Measurements from ENCODE around the gene PDLIM5.
"Not testable (repeated sequence)": the region's sequence is repeated elsewhere in the genome, so short reads cannot be mapped to it uniquely, and the experiment has no call there.

Gene PDLIM5

GRCh38 chr4:94653984-94654609 is 202.4 kb downstream of the PDLIM5 start:
- DNase-seq (ENCODE audit: low read depth): no peak

- no peak for DNase-seq (ENCODE audit: low read depth)
These were observed 203.0 kb downstream of the PDLIM5 start for GRCh38 chr4:94654714-94655113.

GRCh38 chr4:94660614-94661013 is 208.9 kb downstream of the PDLIM5 start:
- DNase-seq (ENCODE audit: low read depth): no peak

GRCh38 chr4:94665021-94665420 is 213.3 kb downstream of the PDLIM5 start:
- DNase-seq (ENCODE audit: low read depth): not testable (repeated sequence)

- DNase-seq (ENCODE audit: low read depth): no peak
These were observed 214.0 kb downstream of the PDLIM5 start for GRCh38 chr4:94665500-94666404.

- DNase-seq (ENCODE audit: low read depth): no peak
These were observed 217.0 kb downstream of the PDLIM5 start for GRCh38 chr4:94668724-94669123.

GRCh38 chr4:94669672-94670664 is 218.2 kb downstream of the PDLIM5 start:
- DNase-seq (ENCODE audit: low read depth): no peak

GRCh38 chr4:94671113-94671512 is 219.4 kb downstream of the PDLIM5 start:
- no peak for DNase-seq (ENCODE audit: low read depth)

GRCh38 chr4:94673961-94674360 is 222.2 kb downstream of the PDLIM5 start:
- DNase-seq (ENCODE audit: low read depth): no peak

GRCh38 chr4:94676970-94677369 is 225.2 kb downstream of the PDLIM5 start:
- no peak for DNase-seq (ENCODE audit: low read depth)

- DNase-seq (ENCODE audit: low read depth): no peak
These were observed 227.2 kb downstream of the PDLIM5 start for GRCh38 chr4:94678896-94679295.

- DNase-seq (ENCODE audit: low read depth): no peak
These were observed 228.6 kb downstream of the PDLIM5 start for GRCh38 chr4:94680176-94680862.

- no peak for DNase-seq (ENCODE audit: low read depth)
These were observed 234.3 kb downstream of the PDLIM5 start for GRCh38 chr4:94686086-94686485.

- DNase-seq (ENCODE audit: low read depth): no peak
These were observed 237.6 kb downstream of the PDLIM5 start for GRCh38 chr4:94689155-94689860.

- DNase-seq (ENCODE audit: low read depth): no peak
These were observed 239.1 kb downstream of the PDLIM5 start for GRCh38 chr4:94690851-94691254.

- DNase-seq (ENCODE audit: low read depth): no peak
These were observed 239.8 kb downstream of the PDLIM5 start for GRCh38 chr4:94691552-94691951.

- no peak for DNase-seq (ENCODE audit: low read depth)
These were observed 243.6 kb downstream of the PDLIM5 start for GRCh38 chr4:94695384-94695783.

- no peak for DNase-seq (ENCODE audit: low read depth)
These were observed 246.4 kb downstream of the PDLIM5 start for GRCh38 chr4:94698187-94698586.

GRCh38 chr4:94700298-94700697 is 248.6 kb downstream of the PDLIM5 start:
- no peak for DNase-seq (ENCODE audit: low read depth)

GRCh38 chr4:94701631-94702300 is 250.0 kb downstream of the PDLIM5 start:
- no peak for DNase-seq (ENCODE audit: low read depth)

Data from HS-27A (cell line).